Measurements from ENCODE around the gene MYD88. TPM values are rescaled to one million over a fixed set of nuclear protein-coding genes. Genes with fewer than 3 reads are reported as not detected.

Gene MYD88
- total RNA-seq, 1 experiment from 2014 or later = 21.2 TPM

GRCh38 chr3:38163841-38164642 is 25.6 kb downstream of the MYD88 start:
- POLR2A ChIA-PET = interaction anchor here (0.5 to 3.6 kb wide), 11 partner anchors 9 to 1171 kb away, joined by 3 to 73 read pairs (median 4); partner anchors contain the start of genes ACAA1, EPM2AIP1, MLH1 and MYD88
- intact Hi-C loops (cut with micrococcal nuclease; ENCODE audit: unreplicated experiment) = no loop called here
- H3K4me3 Mint-ChIP-seq (ENCODE audit: unreplicated experiment) = peak overlapping the region; percentile 89
- TSS peak; percentile 87 for BruUV-seq (replicated peaks)
- Histone ChIP-seq H3K4me1 (peaks cover 5% of the 10 kb centered on the region), H3K36me3 (ENCODE audit: control insufficient read depth, insufficient read depth, low read length) (no peaks in the 10 kb centered on the region), H3K27me3 (replicated peaks; ENCODE audit: control insufficient read depth, insufficient read depth, low read length) (no peaks in the 10 kb centered on the region), H3K9me3 (no peaks in the 10 kb centered on the region), H3K4me3 (ENCODE audit: low read depth, low read length) (peak overlapping the region; percentile 78)
- TF ChIP-seq, protein P1, sequence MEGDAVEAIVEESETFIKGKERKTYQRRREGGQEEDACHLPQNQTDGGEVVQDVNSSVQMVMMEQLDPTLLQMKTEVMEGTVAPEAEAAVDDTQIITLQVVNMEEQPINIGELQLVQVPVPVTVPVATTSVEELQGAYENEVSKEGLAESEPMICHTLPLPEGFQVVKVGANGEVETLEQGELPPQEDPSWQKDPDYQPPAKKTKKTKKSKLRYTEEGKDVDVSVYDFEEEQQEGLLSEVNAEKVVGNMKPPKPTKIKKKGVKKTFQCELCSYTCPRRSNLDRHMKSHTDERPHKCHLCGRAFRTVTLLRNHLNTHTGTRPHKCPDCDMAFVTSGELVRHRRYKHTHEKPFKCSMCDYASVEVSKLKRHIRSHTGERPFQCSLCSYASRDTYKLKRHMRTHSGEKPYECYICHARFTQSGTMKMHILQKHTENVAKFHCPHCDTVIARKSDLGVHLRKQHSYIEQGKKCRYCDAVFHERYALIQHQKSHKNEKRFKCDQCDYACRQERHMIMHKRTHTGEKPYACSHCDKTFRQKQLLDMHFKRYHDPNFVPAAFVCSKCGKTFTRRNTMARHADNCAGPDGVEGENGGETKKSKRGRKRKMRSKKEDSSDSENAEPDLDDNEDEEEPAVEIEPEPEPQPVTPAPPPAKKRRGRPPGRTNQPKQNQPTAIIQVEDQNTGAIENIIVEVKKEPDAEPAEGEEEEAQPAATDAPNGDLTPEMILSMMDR (IDR thresholded peaks at IDR 0.05; ENCODE audit: insufficient read depth in 1 of 2, low read depth in 1 of 2, low read length in 1 of 2, severe bottlenecking in 1 of 2, unreplicated experiment in 1 of 2) = no peak
- peaks cover 25% of the 10 kb centered on the region for H3K4me1 Mint-ChIP-seq (ENCODE audit: low read depth, unreplicated experiment)
- no peaks in the 10 kb centered on the region for H3K27me3 Mint-ChIP-seq (ENCODE audit: insufficient read depth, unreplicated experiment)
- CTCF ChIA-PET = interaction anchor here (0.7 to 2.2 kb wide), 10 partner anchors 9 to 290 kb away, joined by 3 to 16 read pairs (median 4); partner anchors contain the start of genes ACAA1, ACVR2B and MYD88
- DNase-seq = no peak
- peaks cover 24% of the 10 kb centered on the region for H3K36me3 Mint-ChIP-seq (ENCODE audit: insufficient read depth, unreplicated experiment)
- no peaks in the 10 kb centered on the region for H3K9me3 Mint-ChIP-seq (ENCODE audit: unreplicated experiment)
- H3K27ac Mint-ChIP-seq (ENCODE audit: unreplicated experiment) = peak overlapping the region; percentile 98

DNA sequence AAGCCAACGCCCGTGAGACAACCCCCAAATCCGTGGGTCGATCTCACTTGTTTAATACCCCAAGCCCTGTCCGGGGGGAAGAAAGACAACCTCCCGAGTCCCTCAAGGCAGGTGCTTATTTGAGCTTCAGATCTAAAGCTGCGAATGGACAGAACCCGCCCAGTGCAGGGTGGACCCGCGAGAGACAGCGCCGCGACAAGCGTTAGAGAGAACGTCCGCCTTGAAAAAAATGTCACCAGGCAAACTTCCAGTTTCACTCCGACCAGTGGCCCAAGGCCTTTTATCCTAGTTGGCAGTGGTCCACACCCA is 26.1 kb downstream of the MYD88 start:
- POLR2A ChIA-PET = interaction anchor here (0.5 to 3.6 kb wide), 12 partner anchors 9 to 1171 kb away, joined by 3 to 73 read pairs (median 4); partner anchors contain the start of genes ACAA1, EPM2AIP1, MLH1 and MYD88
- no peak for DNase-seq
- Histone ChIP-seq H3K4me1 (peaks cover 5% of the 10 kb centered on the region), H3K27me3 (replicated peaks; ENCODE audit: control insufficient read depth, insufficient read depth, low read length) (no peaks in the 10 kb centered on the region), H3K4me3 (ENCODE audit: low read depth, low read length) (peak overlapping the region; percentile 78), H3K36me3 (ENCODE audit: control insufficient read depth, insufficient read depth, low read length) (no peaks in the 10 kb centered on the region), H3K9me3 (no peaks in the 10 kb centered on the region)
- peaks cover 24% of the 10 kb centered on the region for H3K36me3 Mint-ChIP-seq (ENCODE audit: insufficient read depth, unreplicated experiment)
- intact Hi-C loops (cut with micrococcal nuclease; ENCODE audit: unreplicated experiment) = no loop called here
- H3K27ac Mint-ChIP-seq (ENCODE audit: unreplicated experiment) = peak overlapping the region; percentile 98
- no peaks in the 10 kb centered on the region for H3K9me3 Mint-ChIP-seq (ENCODE audit: unreplicated experiment)
- H3K27me3 Mint-ChIP-seq (ENCODE audit: insufficient read depth, unreplicated experiment) = no peaks in the 10 kb centered on the region
- TF ChIP-seq, protein P1 (IDR thresholded peaks at IDR 0.05; ENCODE audit: insufficient read depth in 1 of 2, low read depth in 1 of 2, low read length in 1 of 2, severe bottlenecking in 1 of 2, unreplicated experiment in 1 of 2) = no peak
- H3K4me1 Mint-ChIP-seq (ENCODE audit: low read depth, unreplicated experiment) = peaks cover 25% of the 10 kb centered on the region
- peak overlapping the region; percentile 89 for H3K4me3 Mint-ChIP-seq (ENCODE audit: unreplicated experiment)
- CTCF ChIA-PET = interaction anchor here (0.7 to 2.2 kb wide), 7 partner anchors 25 to 289 kb away, joined by 3 to 16 read pairs (median 7); partner anchors contain the start of genes ACAA1, ACVR2B and MYD88
- no TSS peak for BruUV-seq (replicated peaks)

DNA sequence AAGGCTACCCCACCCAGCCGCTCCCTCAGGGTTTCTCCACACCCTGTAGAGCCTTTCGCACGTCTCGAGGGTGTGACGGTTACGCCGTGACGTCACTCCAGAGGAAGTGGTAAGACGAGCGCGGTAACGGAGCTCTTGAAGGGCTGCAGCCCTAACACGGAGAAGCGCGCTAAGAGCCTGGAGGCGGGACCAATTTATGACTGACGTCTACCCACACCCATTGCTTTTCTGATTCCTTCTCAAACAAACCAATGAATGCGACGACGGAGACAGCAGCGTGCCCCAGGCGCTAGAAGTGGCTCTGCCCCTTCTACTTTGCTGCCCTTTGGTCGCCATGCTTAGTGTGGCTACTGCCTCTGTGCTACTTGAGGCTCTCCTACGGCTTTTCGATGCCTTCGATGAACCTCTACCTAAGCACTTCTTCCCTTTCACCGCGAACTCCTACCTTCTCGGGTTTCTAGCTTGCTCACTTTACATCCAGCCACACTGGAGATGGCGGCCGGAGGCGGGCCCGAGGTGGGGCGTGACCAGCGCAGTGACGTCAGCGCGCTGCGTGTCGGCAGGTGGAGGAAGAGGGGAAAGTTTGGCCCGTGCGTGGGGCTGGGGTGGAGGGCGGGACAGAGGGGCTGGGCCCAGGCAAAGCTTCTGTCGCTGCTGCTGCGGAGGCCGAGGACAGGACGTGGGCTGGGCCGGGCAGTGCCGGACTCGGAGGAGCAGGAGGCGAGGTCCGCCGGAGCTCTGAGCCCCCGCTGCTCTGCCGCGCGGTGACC is 26.7 kb downstream of the MYD88 start, which contains the start of gene OXSR1:
OXSR1 (plus strand) TSS at position 586 of the 770 bp plus-strand sequence. CDS start 340 bp downstream, outside the sequence.
- no peaks in the 10 kb centered on the region for H3K9me3 Mint-ChIP-seq (ENCODE audit: unreplicated experiment)

More for the DNA sequence above, 26.7 kb downstream of the MYD88 start, which contains the start of gene OXSR1:
- peak within 1 kb of the TSS; percentile 78 for H3K4me3 ChIP-seq (ENCODE audit: low read depth, low read length)
- TF ChIP-seq, protein P1 (IDR thresholded peaks at IDR 0.05; ENCODE audit: insufficient read depth in 1 of 2, low read depth in 1 of 2, low read length in 1 of 2, severe bottlenecking in 1 of 2, unreplicated experiment in 1 of 2) = no peak
- Mint-ChIP-seq H3K4me3 (ENCODE audit: unreplicated experiment) (peak within 1 kb of the TSS; percentile 89), H3K4me1 (ENCODE audit: low read depth, unreplicated experiment) (peaks cover 25% of the 10 kb centered on the region), H3K36me3 (ENCODE audit: insufficient read depth, unreplicated experiment) (peaks cover 24% of the 10 kb centered on the region), H3K27ac (ENCODE audit: unreplicated experiment) (peak within 1 kb of the TSS; percentile 98), H3K27me3 (ENCODE audit: insufficient read depth, unreplicated experiment) (no peaks in the 10 kb centered on the region)
- BruUV-seq (replicated peaks) = no TSS peak
- H3K27me3 ChIP-seq (replicated peaks; ENCODE audit: control insufficient read depth, insufficient read depth, low read length) = no peaks in the 10 kb centered on the region
- H3K4me1 ChIP-seq = peaks cover 5% of the 10 kb centered on the region
- ChIA-PET POLR2A (interaction anchor here (0.5 to 3.6 kb wide), 12 partner anchors 10 to 1172 kb away, joined by 3 to 73 read pairs (median 4); partner anchors contain the start of genes ACAA1, EPM2AIP1, MLH1 and MYD88), CTCF (interaction anchor here (0.7 to 2.2 kb wide), 8 partner anchors 26 to 490 kb away, joined by 3 to 16 read pairs (median 8); partner anchors contain the start of genes ACAA1, ACVR2B and MYD88)
- intact Hi-C loops (cut with micrococcal nuclease; ENCODE audit: unreplicated experiment) = loop anchor here (1.0 kb wide), 2 partner anchors 28 to 32 kb away; partner anchors contain the start of gene ACAA1
- DNase-seq = peak; percentile 95 to 99
- no peaks in the 10 kb centered on the region for H3K36me3 ChIP-seq (ENCODE audit: control insufficient read depth, insufficient read depth, low read length)
- H3K9me3 ChIP-seq = no peaks in the 10 kb centered on the region

Measured in Caco-2 (cell line).